K562 (cell line): ENCODE data around the gene GADL1.

Source experiments
- EP300 ChIP-seq: IDR thresholded peaks from 2 replicates; pipeline ENCODE4 v1.6.1; 2012; ENCODE audit warnings: low read length, improper control_type of control experiment
- NRF1 ChIP-seq, 2 experiments: fragments of 450-650 bp; IDR thresholded peaks in 1 of 2; conservative IDR thresholded peaks in 1 of 2; 2 replicates each; pipeline ENCODE4 v1.6.1; 2014; ENCODE audit warnings: mild to moderate bottlenecking in 2 of 2
- POLR2A ChIP-seq: fragments of 450-650 bp; conservative IDR thresholded peaks from 2 replicates; pipeline ENCODE4 v1.6.1; 2016
- POLR2AphosphoS5 ChIP-seq: IDR thresholded peaks from 2 replicates; pipeline ENCODE4 v1.6.1; 2011; ENCODE audit warnings: mild to moderate bottlenecking, low read depth, low read length, moderate library complexity; ENCODE audit not compliant: control insufficient read depth, insufficient read depth
- RAD21 ChIP-seq, 2 experiments: fragments of 250-450 bp in 1 of 2; fragments of 450-650 bp in 1 of 2; sonication (Bioruptor Pico) in 1 of 2; formaldehyde crosslinking in 1 of 2; IDR thresholded peaks in 1 of 2; conservative IDR thresholded peaks in 1 of 2; 2 replicates each; pipeline versions ENCODE4 v1.4.0 to v1.8.0; 2020 to 2022; ENCODE audit warnings: mild to moderate bottlenecking in 2 of 2, moderate library complexity in 1 of 2
- RAD51 ChIP-seq: fragments of 450-650 bp; IDR thresholded peaks from 2 replicates; pipeline ENCODE4 v1.7.1; 2016; ENCODE audit warnings: low read depth, mild to moderate bottlenecking, borderline replicate concordance
- RBM25 ChIP-seq: fragments of 200-400 bp; formaldehyde crosslinking; IDR thresholded peaks from 2 replicates; pipeline ENCODE4 v1.6.1; 2018; ENCODE audit warnings: low read length, low read depth, moderate library complexity; ENCODE audit not compliant: severe bottlenecking
- TAF1 ChIP-seq: IDR thresholded peaks from 2 replicates; pipeline ENCODE4 v1.6.1; 2011; ENCODE audit warnings: mild to moderate bottlenecking, low read length, moderate library complexity; ENCODE audit not compliant: insufficient read depth, control insufficient read depth, severe bottlenecking; ENCODE audit errors: extremely low read depth
- TEAD4 ChIP-seq, 2 experiments: sonication (generic) in 1 of 2; formaldehyde crosslinking in 1 of 2; IDR thresholded peaks; 2 replicates each; pipeline versions ENCODE4 v1.6.1 to v1.8.0; 2012 to 2022; ENCODE audit warnings: borderline replicate concordance in 1 of 2, inconsistent platforms in 1 of 2, low read length in 1 of 2, mild to moderate bottlenecking in 1 of 2, missing genetic modification reagents in 1 of 2
- YY1 ChIP-seq, 3 experiments: IDR thresholded peaks; 2 replicates each; pipeline ENCODE4 v1.6.1; 2011; ENCODE audit warnings: low read length in 2 of 3, mild to moderate bottlenecking in 2 of 3, moderate library complexity in 2 of 3, borderline replicate concordance in 1 of 3, control low read depth in 1 of 3, low read depth in 1 of 3; ENCODE audit not compliant: insufficient read depth in 3 of 3, insufficient replicate concordance in 2 of 3, control insufficient read depth in 1 of 3, insufficient read length in 1 of 3; ENCODE audit errors: extremely low read depth in 1 of 3
- ZBED1 ChIP-seq: IDR thresholded peaks from 2 replicates; pipeline ENCODE4 v1.6.1; 2014
- ZNF311 ChIP-seq: fragments of 250-450 bp; sonication (Bioruptor Pico); IDR thresholded peaks from 2 replicates; pipeline ENCODE4 v1.4.0; 2020; ENCODE audit warnings: mild to moderate bottlenecking, moderate library complexity
- TF ChIP-seq, protein P1 (sequence below): sonication (generic); formaldehyde crosslinking; IDR thresholded peaks from 2 replicates; pipeline ENCODE4 v1.9.0; 2022; ENCODE audit warnings: mild to moderate bottlenecking, missing genetic modification reagents
- TF ChIP-seq, protein P2 (sequence below), 2 experiments: fragments of 450-650 bp in 1 of 2; IDR thresholded peaks; 2 replicates each; pipeline ENCODE4 v1.6.1; 2011 to 2017; ENCODE audit warnings: low read depth in 2 of 2, antibody characterized with exemption in 1 of 2, borderline replicate concordance in 1 of 2, low read length in 1 of 2, mild to moderate bottlenecking in 1 of 2, mixed read lengths in 1 of 2; ENCODE audit not compliant: control insufficient read depth in 1 of 2

DNA sequence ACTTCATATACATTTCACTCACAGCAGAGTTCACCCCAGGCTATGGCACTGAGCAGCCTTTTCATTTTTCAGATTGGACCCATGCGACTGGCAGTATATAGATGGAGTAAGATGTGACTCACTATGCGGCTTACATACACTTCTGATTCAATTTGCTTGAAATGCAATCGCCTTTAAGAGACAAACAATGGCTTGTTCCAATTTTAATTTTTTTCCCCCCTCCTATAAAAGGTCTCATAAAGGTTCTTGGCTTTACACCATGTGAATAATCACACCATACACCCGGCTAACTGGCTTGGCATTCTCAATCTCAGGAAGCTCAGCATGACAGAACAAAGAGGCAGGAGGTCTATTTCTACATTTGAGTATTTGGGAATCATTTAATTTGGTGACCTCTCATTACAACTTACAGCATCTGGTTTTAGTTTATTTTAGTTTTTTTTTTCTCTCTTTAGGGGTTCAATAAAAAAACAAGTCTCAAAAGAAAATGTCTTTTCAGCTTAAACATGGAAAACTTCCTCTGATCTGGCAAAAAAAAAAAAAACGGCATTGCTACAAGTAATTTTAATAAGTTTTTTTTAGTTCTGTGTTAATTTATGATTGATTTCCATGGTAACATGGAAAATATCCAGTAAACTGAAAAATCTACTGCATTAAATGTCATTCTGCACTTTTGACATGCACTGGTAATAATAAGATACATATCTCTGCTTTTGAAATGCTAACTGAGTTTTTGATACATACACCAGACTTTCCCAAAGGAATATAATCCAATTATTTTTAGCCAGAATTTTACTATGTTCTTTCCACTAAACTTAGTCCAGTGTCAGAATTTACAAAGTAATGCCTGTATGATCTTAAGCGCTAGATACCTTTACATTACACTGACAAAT, 38.8 kb downstream of the GADL1 start:
- TF ChIP-seq EP300, result no peak
- TF ChIP-seq TAF1, result no peak
- no peak for TF ChIP-seq TEAD4 (IDR thresholded peaks at IDR 0.05; ENCODE audit: low read length)
- no peak for TF ChIP-seq TEAD4 (CRISPR knock-in tag; IDR thresholded peaks at IDR 0.05; ENCODE audit: borderline replicate concordance)
- no peak for TF ChIP-seq RBM25
- no peak for TF ChIP-seq NRF1 (conservative IDR thresholded peaks at IDR 0.05 in 1 of 2, IDR thresholded peaks at IDR 0.05 in 1 of 2)
- no peak for TF ChIP-seq ZBED1
- no peak for TF ChIP-seq ZNF311 (CRISPR knock-in tag)
- TF ChIP-seq RAD21 (CRISPR knock-in tag; conservative IDR thresholded peaks at IDR 0.05 in 1 of 2, IDR thresholded peaks at IDR 0.05 in 1 of 2), result no peak
- no peak for TF ChIP-seq POLR2A
- no peak for TF ChIP-seq RAD51
- TF ChIP-seq, protein P1, sequence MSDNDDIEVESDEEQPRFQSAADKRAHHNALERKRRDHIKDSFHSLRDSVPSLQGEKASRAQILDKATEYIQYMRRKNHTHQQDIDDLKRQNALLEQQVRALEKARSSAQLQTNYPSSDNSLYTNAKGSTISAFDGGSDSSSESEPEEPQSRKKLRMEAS (CRISPR knock-in tag), result no peak
- no peak for TF ChIP-seq POLR2AphosphoS5
- no peak for TF ChIP-seq YY1 (IDR thresholded peaks at IDR 0.05; ENCODE audit: borderline replicate concordance in 1 of 3, control insufficient read depth in 1 of 3, extremely low read depth in 1 of 3, insufficient read depth in 3 of 3, insufficient read length in 1 of 3, insufficient replicate concordance in 2 of 3, low read depth in 1 of 3, low read length in 2 of 3)
- TF ChIP-seq, protein P2, sequence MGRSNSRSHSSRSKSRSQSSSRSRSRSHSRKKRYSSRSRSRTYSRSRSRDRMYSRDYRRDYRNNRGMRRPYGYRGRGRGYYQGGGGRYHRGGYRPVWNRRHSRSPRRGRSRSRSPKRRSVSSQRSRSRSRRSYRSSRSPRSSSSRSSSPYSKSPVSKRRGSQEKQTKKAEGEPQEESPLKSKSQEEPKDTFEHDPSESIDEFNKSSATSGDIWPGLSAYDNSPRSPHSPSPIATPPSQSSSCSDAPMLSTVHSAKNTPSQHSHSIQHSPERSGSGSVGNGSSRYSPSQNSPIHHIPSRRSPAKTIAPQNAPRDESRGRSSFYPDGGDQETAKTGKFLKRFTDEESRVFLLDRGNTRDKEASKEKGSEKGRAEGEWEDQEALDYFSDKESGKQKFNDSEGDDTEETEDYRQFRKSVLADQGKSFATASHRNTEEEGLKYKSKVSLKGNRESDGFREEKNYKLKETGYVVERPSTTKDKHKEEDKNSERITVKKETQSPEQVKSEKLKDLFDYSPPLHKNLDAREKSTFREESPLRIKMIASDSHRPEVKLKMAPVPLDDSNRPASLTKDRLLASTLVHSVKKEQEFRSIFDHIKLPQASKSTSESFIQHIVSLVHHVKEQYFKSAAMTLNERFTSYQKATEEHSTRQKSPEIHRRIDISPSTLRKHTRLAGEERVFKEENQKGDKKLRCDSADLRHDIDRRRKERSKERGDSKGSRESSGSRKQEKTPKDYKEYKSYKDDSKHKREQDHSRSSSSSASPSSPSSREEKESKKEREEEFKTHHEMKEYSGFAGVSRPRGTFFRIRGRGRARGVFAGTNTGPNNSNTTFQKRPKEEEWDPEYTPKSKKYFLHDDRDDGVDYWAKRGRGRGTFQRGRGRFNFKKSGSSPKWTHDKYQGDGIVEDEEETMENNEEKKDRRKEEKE (IDR thresholded peaks at IDR 0.05; ENCODE audit: borderline replicate concordance in 1 of 2, control insufficient read depth in 1 of 2, low read depth in 2 of 2, low read length in 1 of 2), result no peak
